Large intestine (tissue), 12 donors: ENCODE data around the gene PHC1. TPM values are rescaled to one million over a fixed set of nuclear protein-coding genes. Genes with fewer than 3 reads are reported as not detected.
"Not testable (repeated sequence)": the region's sequence is repeated elsewhere in the genome, so short reads cannot be mapped to it uniquely, and the experiment has no call there.

Experiments
- DNase-seq, 2 donors: peaks; one replicate each; pipeline versions ENCODE4 v3.0.0 to v3.0.0-alpha.2; 2013
- H3K27ac ChIP-seq: one replicate; pipeline ENCODE4 v1.5.1; 2013; ENCODE audit warnings: low read length
- H3K27me3 ChIP-seq: 2 replicates; pipeline ENCODE4 v1.6.1; 2013; ENCODE audit warnings: low read length; ENCODE audit not compliant: control insufficient read depth, insufficient read depth
- H3K36me3 ChIP-seq: 2 replicates; pipeline ENCODE4 v1.6.1; 2013; ENCODE audit warnings: low read length; ENCODE audit not compliant: control insufficient read depth, insufficient read depth
- H3K4me1 ChIP-seq: one replicate; pipeline ENCODE4 v1.6.1; 2013; ENCODE audit warnings: low read length; ENCODE audit not compliant: control insufficient read depth, insufficient read depth
- H3K4me3 ChIP-seq: one replicate; pipeline ENCODE4 v1.5.1; 2013; ENCODE audit warnings: low read length
- H3K9me3 ChIP-seq: one replicate; pipeline ENCODE4 v1.6.1; 2013; ENCODE audit warnings: mild to moderate bottlenecking, low read depth, low read length, moderate library complexity; ENCODE audit not compliant: control insufficient read depth
- WGBS: methylation state at CpG from one replicate; pipeline ENCODE4 v1.1.5; 2013; ENCODE audit warnings: low lambda C conversion rate; ENCODE audit not compliant: insufficient coverage; 5-methylcytosine and 5-hydroxymethylcytosine counted together
- long read RNA-seq, 11 donors: transcript quantifications; one replicate each; lab custom pipeline, GENCODE V29; 2026
- polyA plus RNA-seq: library from polyadenylated mRNA; unstranded; fragments of 120-200 nt; gene quantifications from one replicate; pipeline ENCODE4 v1.2.1, GENCODE V29; 2013

The PHC1 gene
- polyA plus RNA-seq: 34.2 TPM
- long read RNA-seq, donor 1, partial matches to known transcripts: 158 of 158 reads
- long read RNA-seq, donor 1, other reads (novel, unspliced or antisense): 0 of 158 reads
- long read RNA-seq, donor 2, partial matches to known transcripts: 96 of 107 reads
- long read RNA-seq, donor 2, other reads (novel, unspliced or antisense): 10 of 107 reads
- long read RNA-seq, donor 3: 0 reads
- long read RNA-seq, donor 4, partial matches to known transcripts: 0 of 6 reads
- long read RNA-seq, donor 4, other reads (novel, unspliced or antisense): 6 of 6 reads
- long read RNA-seq, donor 5, partial matches to known transcripts: 0 of 10 reads
- long read RNA-seq, donor 5, other reads (novel, unspliced or antisense): 10 of 10 reads
- long read RNA-seq, donor 6, partial matches to known transcripts: 14 of 16 reads
- long read RNA-seq, donor 6, other reads (novel, unspliced or antisense): 0 of 16 reads
- long read RNA-seq, donor 7, partial matches to known transcripts: 24 of 24 reads
- long read RNA-seq, donor 7, other reads (novel, unspliced or antisense): 0 of 24 reads
- long read RNA-seq, donor 8, partial matches to known transcripts: 20 of 62 reads
- long read RNA-seq, donor 8, other reads (novel, unspliced or antisense): 42 of 62 reads
- long read RNA-seq, donor 9, partial matches to known transcripts: 22 of 72 reads
- long read RNA-seq, donor 9, other reads (novel, unspliced or antisense): 50 of 72 reads
- long read RNA-seq, donor 10, partial matches to known transcripts: 71 of 71 reads
- long read RNA-seq, donor 10, other reads (novel, unspliced or antisense): 0 of 71 reads
- long read RNA-seq, donor 11, partial matches to known transcripts: 56 of 56 reads
- long read RNA-seq, donor 11, other reads (novel, unspliced or antisense): 0 of 56 reads

DNA sequence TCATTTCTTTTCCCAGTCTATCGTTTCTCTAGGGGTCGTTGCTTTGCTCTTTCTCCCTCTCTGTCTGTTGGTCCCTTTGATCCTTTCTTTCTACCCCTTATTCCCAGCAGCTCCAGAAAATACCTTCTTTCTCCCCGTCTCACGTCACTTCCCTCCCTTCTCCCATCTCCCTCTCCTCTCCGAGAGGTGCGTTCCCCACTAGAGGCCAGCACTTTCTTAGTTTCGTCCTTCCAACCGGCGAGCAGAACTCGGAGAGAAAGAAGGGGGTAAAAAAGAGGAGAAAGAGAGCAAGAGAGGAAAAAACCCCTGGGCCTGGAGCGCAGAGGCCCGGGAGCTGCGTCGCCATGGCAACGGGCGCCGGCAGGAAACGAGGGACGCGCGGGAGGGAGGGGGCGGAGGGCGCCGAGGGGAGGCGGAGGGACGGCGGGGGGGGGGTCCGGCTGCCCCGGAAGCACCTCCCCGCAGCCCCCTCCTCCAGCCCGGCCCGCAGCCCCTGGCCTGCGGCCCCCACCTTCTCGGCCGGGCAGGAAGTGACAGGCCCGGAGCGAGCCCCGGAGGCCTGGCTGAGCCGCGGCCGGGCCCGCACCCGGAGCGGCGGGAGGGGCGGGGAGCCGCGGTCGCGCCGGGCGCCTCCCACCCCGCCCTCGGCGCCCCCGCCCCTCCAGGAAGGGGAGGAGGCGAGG is at the start of gene PHC1:
PHC1 (plus strand) TSS at position 477 of the 683 bp plus-strand sequence. CDS start 3,169 bp downstream, outside the sequence.
- H3K4me3 ChIP-seq: peak within 1 kb of the TSS; percentile 72
- H3K27me3 ChIP-seq, H3K9me3 ChIP-seq, H3K4me1 ChIP-seq, H3K36me3 ChIP-seq: not testable (repeated sequence)
- 0% methylated on average over 2 of the region's 57 CpGs for WGBS
- H3K27ac ChIP-seq: peak within 1 kb of the TSS; percentile 84
- DNase-seq: peak; percentile 64 to 81

DNA sequence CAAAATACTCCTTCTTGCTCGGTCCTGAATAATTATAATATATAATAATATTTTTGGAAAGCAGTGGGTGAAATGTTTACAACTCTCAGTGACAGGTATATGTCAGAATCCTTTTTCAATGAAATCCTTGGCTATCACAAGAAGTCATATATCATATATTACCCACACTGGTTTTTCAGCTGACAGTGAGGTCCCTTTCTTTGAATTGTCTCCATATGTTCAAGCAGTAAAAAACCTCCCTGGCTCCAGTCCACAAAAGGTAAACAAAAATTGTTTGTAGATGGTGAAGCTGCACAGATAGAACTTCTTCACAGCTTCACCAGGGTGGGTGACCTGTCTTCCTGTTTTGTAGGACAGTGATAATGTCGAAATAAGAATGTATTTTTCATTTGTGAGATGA is 47.9 kb upstream of the PHC1 start:
- Histone ChIP-seq H3K27ac (no peak overlapping the region), H3K4me1 (no peaks in the 10 kb centered on the region), H3K4me3 (no peak overlapping the region), H3K27me3 (no peaks in the 10 kb centered on the region), H3K9me3 (no peaks in the 10 kb centered on the region), H3K36me3 (no peaks in the 10 kb centered on the region)
- WGBS: 60% methylated on average over 1 of the region's 2 CpGs
- no peak for DNase-seq

DNA sequence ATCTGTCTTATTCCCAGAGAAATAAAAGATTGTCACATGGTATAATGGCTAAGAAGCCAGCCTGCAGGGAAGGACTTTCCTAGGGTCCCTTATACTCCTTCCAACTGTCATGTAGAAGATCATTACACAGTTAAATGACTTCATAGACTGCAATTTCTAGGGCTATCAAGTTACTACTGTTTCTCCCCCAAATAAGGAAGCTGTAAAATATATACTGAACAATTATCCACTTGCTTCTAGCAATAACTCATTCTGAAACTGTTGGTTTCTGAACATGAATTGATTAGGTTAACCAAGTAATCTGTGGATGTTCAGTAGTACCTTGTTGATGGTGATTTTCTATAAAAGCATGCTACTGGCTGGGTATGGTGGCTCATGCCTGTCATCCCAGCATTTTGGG is 47.3 kb upstream of the PHC1 start:
- H3K9me3 ChIP-seq: no peaks in the 10 kb centered on the region
- H3K4me1 ChIP-seq: no peaks in the 10 kb centered on the region
- DNase-seq: no peak
- H3K27me3 ChIP-seq: no peaks in the 10 kb centered on the region
- no peaks in the 10 kb centered on the region for H3K36me3 ChIP-seq
- no peak overlapping the region for H3K4me3 ChIP-seq
- H3K27ac ChIP-seq: no peak overlapping the region

DNA sequence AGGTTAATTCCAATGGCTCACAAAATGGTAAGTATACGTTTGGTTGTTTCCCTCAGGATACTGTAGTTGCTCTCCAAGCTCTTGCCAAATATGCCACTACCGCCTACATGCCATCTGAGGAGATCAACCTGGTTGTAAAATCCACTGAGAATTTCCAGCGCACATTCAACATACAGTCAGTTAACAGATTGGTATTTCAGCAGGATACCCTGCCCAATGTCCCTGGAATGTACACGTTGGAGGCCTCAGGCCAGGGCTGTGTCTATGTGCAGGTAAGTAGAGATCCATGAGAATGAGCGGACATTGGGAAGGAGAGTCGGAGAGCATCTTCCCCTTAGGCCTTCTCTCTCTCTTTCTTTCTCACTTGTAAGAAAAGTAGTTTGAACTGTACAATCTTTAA is 46.5 kb upstream of the PHC1 start:
- H3K4me1 ChIP-seq: no peaks in the 10 kb centered on the region
- DNase-seq: no peak
- no CpG with 5 or more reads among the region's 6 CpGs for WGBS
- no peaks in the 10 kb centered on the region for H3K27me3 ChIP-seq
- no peak overlapping the region for H3K27ac ChIP-seq
- H3K36me3 ChIP-seq: no peaks in the 10 kb centered on the region
- no peaks in the 10 kb centered on the region for H3K9me3 ChIP-seq
- H3K4me3 ChIP-seq: no peak overlapping the region

DNA sequence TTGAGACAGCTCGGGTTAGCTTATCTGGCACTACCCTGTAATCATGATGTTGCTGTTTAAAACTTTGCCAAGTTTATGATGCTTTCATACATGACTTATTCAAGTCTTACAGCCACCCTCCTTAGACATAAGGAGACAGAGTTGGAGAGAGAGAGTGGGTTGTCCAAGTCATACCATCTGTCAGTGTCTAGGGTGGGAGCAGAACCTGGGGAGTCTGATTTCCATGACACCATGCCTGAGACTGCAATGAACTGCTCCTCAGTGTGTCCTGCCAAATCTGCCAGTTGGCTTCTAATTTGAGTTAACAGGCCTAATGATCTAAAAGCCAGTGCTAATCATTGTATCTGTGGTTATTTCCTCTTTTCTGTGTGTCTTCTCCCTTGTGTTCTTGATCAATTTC is 43.7 kb upstream of the PHC1 start:
- no peaks in the 10 kb centered on the region for H3K27me3 ChIP-seq
- no peaks in the 10 kb centered on the region for H3K4me1 ChIP-seq
- no CpG with 5 or more reads among the region's 1 CpG for WGBS
- H3K4me3 ChIP-seq: no peak overlapping the region
- H3K9me3 ChIP-seq: no peaks in the 10 kb centered on the region
- no peaks in the 10 kb centered on the region for H3K36me3 ChIP-seq
- no peak overlapping the region for H3K27ac ChIP-seq
- DNase-seq: no peak

DNA sequence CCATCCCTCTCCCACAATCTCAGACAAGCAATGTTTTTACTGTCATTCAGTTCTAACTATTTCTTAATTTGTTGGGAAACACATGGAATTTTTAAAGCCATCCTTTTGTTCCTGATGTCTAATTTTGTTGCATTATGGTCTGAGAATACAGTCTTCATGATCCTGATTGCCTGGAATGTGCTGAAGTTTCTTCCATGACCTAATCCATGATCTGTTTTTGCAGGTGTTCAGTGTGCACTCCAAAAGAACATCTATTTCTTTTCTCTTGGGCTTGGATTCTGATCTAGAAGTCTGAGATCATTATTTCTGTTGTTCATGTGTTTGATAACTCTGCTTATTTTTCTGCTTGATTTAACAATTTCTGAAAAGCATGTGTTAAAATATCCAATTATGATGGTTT is 43.2 kb upstream of the PHC1 start:
- H3K27ac ChIP-seq: no peak overlapping the region
- no peak overlapping the region for H3K4me3 ChIP-seq
- DNase-seq: no peak
- H3K36me3 ChIP-seq: no peaks in the 10 kb centered on the region
- no peaks in the 10 kb centered on the region for H3K27me3 ChIP-seq
- H3K4me1 ChIP-seq: no peaks in the 10 kb centered on the region
- H3K9me3 ChIP-seq: no peaks in the 10 kb centered on the region

DNA sequence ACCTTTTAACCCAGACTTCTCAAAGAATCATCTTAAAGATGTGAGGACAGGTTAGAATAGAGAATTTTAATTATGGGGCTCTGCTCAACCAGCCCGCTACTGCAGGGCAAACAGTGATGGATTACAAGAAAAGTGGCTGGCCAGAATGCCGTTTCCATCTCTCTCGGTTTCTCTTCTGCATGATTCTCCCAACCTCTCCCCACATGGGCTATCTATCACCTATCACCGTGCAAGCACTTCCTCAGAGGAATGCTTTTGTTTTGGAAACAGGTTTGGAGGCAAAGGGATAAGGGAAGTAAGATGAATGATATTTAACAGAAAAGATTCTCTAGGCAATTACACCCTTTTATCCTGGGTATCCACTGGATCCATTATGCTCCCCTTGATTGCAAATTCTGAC is 37.4 kb upstream of the PHC1 start:
- no peaks in the 10 kb centered on the region for H3K27me3 ChIP-seq
- no peaks in the 10 kb centered on the region for H3K9me3 ChIP-seq
- WGBS: 61% methylated on average over 3 of the region's 4 CpGs

DNA sequence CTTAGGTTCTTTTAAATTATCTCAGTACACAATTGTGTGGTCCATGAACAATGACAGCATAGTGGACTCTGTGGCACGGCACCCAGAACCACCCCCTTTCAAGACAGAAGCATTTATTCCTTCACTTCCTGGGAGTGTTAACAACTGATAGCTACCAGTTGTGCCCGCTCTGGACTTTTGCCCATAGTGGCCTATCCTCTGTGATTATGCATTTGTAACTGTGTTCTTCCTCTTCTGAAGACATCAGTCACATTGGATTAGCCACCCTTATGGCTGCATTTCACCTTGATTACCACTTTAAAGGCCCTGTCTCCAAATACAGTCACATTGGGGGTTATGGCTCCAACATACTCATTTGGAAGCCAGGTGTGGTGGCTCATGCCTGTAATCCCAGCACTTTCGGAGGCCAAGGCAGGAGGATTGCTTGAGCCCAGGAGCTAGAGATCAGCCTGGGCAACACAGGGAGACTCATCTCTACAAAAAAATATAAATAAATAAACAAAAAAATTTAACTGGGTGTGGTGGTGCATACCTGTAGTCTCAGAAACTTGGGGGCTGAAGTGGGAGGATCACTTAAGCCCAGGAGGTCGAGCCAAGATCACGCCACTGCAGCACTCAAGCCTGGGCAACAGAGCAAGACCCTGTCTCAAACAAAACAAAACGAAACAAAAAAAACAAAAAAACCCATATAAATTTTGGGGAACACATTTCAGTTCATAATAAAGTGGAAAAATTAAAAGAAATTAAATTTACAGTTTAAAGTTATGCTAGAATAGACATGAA is 27.6 kb upstream of the PHC1 start:
- 87% methylated on average over 3 of the region's 6 CpGs for WGBS
- peak; percentile 11 to 38 for DNase-seq
- no peaks in the 10 kb centered on the region for H3K36me3 ChIP-seq
- H3K4me3 ChIP-seq: no peak overlapping the region
- no peak overlapping the region for H3K27ac ChIP-seq
- no peaks in the 10 kb centered on the region for H3K27me3 ChIP-seq
- H3K4me1 ChIP-seq: no peaks in the 10 kb centered on the region
- H3K9me3 ChIP-seq: no peaks in the 10 kb centered on the region

More for the DNA sequence above, 37.4 kb upstream of the PHC1 start:
- no peak for DNase-seq
- H3K4me3 ChIP-seq: no peak overlapping the region
- no peak overlapping the region for H3K27ac ChIP-seq
- H3K4me1 ChIP-seq: no peaks in the 10 kb centered on the region
- no peaks in the 10 kb centered on the region for H3K36me3 ChIP-seq

DNA sequence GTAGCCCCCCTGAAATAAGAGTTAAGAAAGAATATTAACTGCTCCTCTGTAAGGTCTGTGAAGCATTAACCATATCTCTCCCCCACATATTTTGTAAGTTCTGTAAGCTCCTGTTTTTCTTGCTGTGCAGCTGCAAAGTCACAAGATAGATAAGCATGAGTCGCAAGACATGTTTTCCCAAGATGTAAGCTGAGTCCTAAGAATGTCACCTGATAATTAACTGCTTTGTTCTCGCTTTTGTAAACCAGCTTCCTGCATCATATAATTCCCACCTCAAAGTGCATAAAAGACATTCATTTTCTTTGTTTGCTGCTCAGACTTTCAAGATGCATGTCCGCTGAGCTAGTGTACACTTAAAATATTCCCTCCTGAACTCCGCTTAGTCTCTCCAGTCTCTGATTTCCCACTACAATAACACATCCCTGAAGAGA is 27.0 kb upstream of the PHC1 start:
- Histone ChIP-seq H3K27ac (no peak overlapping the region), H3K4me3 (no peak overlapping the region), H3K27me3 (no peaks in the 10 kb centered on the region), H3K36me3 (no peaks in the 10 kb centered on the region), H3K9me3 (no peaks in the 10 kb centered on the region), H3K4me1 (no peaks in the 10 kb centered on the region)
- 67% methylated on average over 4 of the region's 4 CpGs for WGBS
- peak; percentile 20 to 24 for DNase-seq
